ENCODE results near the gene SF3B5. TPM values are rescaled to one million over a fixed set of nuclear protein-coding genes. Genes with fewer than 3 reads are reported as not detected.

The SF3B5 gene
- total RNA-seq, 6 experiments from 2014 or later = 59.2 to 206 (median 70.6) TPM

- peak; percentile 85 to 97 (median 86) for ATAC-seq
- no peaks in the 10 kb centered on the region for H3K4me1 ChIP-seq
- no peaks in the 10 kb centered on the region for H3K36me3 ChIP-seq
- H3K4me3 ChIP-seq = no peak overlapping the region
- H3K27ac ChIP-seq = no peak overlapping the region
- no peaks in the 10 kb centered on the region for H3K27me3 ChIP-seq
- no peak for DNase-seq
- peak; percentile 66 to 79 (median 69) for TF ChIP-seq CTCF (IDR thresholded peaks at IDR 0.05)
- no peak for TF ChIP-seq POLR2A (IDR thresholded peaks at IDR 0.05)
- intact Hi-C loops (cut with DNase I) = loop anchor here (5.0 to 10.0 kb wide), 2 partner anchors 112 to 130 kb away; no protein-coding TSS in a partner anchor
- no peaks in the 10 kb centered on the region for H3K9me3 ChIP-seq
- 3% methylated on average over 2 of the region's 2 CpGs for WGBS (ENCODE audit: insufficient coverage, low coverage, low lambda C conversion rate, missing lambda C conversion rate)
Measured at GRCh38 chr6:144104898-144105487, 9.6 kb upstream of the SF3B5 start.

GRCh38 chr6:144104488-144104887, 9.1 kb upstream of the SF3B5 start:
- WGBS (ENCODE audit: insufficient coverage, low coverage, low lambda C conversion rate, missing lambda C conversion rate) = 42% methylated on average over 4 of the region's 4 CpGs

GRCh38 chr6:144103026-144103563, 7.7 kb upstream of the SF3B5 start:
- no peaks in the 10 kb centered on the region for H3K36me3 ChIP-seq
- 81% methylated on average over 3 of the region's 4 CpGs for WGBS (ENCODE audit: insufficient coverage, low coverage, low lambda C conversion rate, missing lambda C conversion rate)
- ATAC-seq = no peak
- no peak overlapping the region for H3K4me3 ChIP-seq
- no peaks in the 10 kb centered on the region for H3K9me3 ChIP-seq
- intact Hi-C loops (cut with DNase I) = loop anchor here in 1 of 2 donors (10.0 kb wide), 1 partner anchor 132 kb away; no protein-coding TSS in a partner anchor
- no peaks in the 10 kb centered on the region for H3K27me3 ChIP-seq
- TF ChIP-seq CTCF (IDR thresholded peaks at IDR 0.05) = no peak
- TF ChIP-seq POLR2A (IDR thresholded peaks at IDR 0.05) = no peak
- no peaks in the 10 kb centered on the region for H3K4me1 ChIP-seq
- DNase-seq = no peak
- no peak overlapping the region for H3K27ac ChIP-seq

More at GRCh38 chr6:144104488-144104887, 9.1 kb upstream of the SF3B5 start:
- TF ChIP-seq POLR2A (IDR thresholded peaks at IDR 0.05) (no peak), CTCF (IDR thresholded peaks at IDR 0.05) (no peak)
- ATAC-seq = no peak
- Histone ChIP-seq H3K36me3 (no peaks in the 10 kb centered on the region), H3K9me3 (no peaks in the 10 kb centered on the region), H3K4me3 (no peak overlapping the region), H3K27ac (no peak overlapping the region), H3K4me1 (no peaks in the 10 kb centered on the region), H3K27me3 (no peaks in the 10 kb centered on the region)
- intact Hi-C loops (cut with DNase I) = loop anchor here in 1 of 2 donors (10.0 kb wide), 1 partner anchor 130 kb away; no protein-coding TSS in a partner anchor
- no peak for DNase-seq

GRCh38 chr6:144098993-144099392, 3.6 kb upstream of the SF3B5 start:
- intact Hi-C loops (cut with DNase I) = no loop called here
- 72% methylated on average over 3 of the region's 3 CpGs for WGBS (ENCODE audit: insufficient coverage, low coverage, low lambda C conversion rate, missing lambda C conversion rate)
- no peak for TF ChIP-seq CTCF (IDR thresholded peaks at IDR 0.05)
- TF ChIP-seq POLR2A (IDR thresholded peaks at IDR 0.05) = no peak
- ATAC-seq = no peak
- DNase-seq = no peak
- Histone ChIP-seq H3K27me3 (no peaks in the 10 kb centered on the region), H3K9me3 (no peaks in the 10 kb centered on the region), H3K4me1 (peaks cover 0 to 8% (median 0%) of the 10 kb centered on the region in 4 donors), H3K27ac (no peak overlapping the region), H3K4me3 (no peak overlapping the region), H3K36me3 (no peaks in the 10 kb centered on the region)

Data from right lobe of liver (tissue), 6 donors.